ENCODE results near the gene USP36. TPM values are rescaled to one million over a fixed set of nuclear protein-coding genes. Genes with fewer than 3 reads are reported as not detected.

USP36 gene
- total and polyA plus RNA-seq, 9 of the 15 experiments (the other 6 are each of a cell fraction or from before 2014, with no cell fraction given), result 6.4 to 72.8 (median 22.5) TPM

GRCh38 chr17:78746263-78746948 lies 94.2 kb downstream of the USP36 start (continued):
- no peak for TF ChIP-seq CHAMP1 (IDR thresholded peaks at IDR 0.05)

Other genes with a start within 250 kb of the USP36 start
- gene CYTH1, start 58.5 kb downstream of the USP36 start, total RNA-seq (2014; rRNA removed), result 15.0 and 15.1 TPM in 2 replicates
- gene CYTH1, start 58.5 kb downstream of the USP36 start, total RNA-seq (2014; rRNA removed; fragmentation: Illumina TruSeq; extraction: Trizol), result 16.8 and 18.3 TPM in 2 replicates
- gene CYTH1, start 58.5 kb downstream of the USP36 start, total RNA-seq (2015; rRNA removed; fragmentation: Illumina TruSeq; extraction: Trizol), result 19.6 and 21.2 TPM in 2 replicates
- gene CYTH1, start 58.5 kb downstream of the USP36 start, total RNA-seq (2021), result 24.4 and 27.7 TPM in 2 replicates
- gene CYTH1, start 58.5 kb downstream of the USP36 start, polyA plus RNA-seq (2011; rRNA removed), result 16.1 and 16.5 TPM in 2 replicates
- 20.5 and 24.1 TPM in 2 replicates for gene CYTH1, start 58.5 kb downstream of the USP36 start, polyA plus RNA-seq (2014; fragmentation: Illumina TruSeq; extraction: Trizol)
- gene CYTH1, start 58.5 kb downstream of the USP36 start, polyA plus RNA-seq (2014; fragmentation: Nextera tagmentation; extraction: Ambion mirVana), result under 1 TPM; 0.52 to 0.70 TPM
- 25.1 and 25.4 TPM in 2 replicates for gene CYTH1, start 58.5 kb downstream of the USP36 start, polyA plus RNA-seq (2014; rRNA removed)
- not detected in 2 replicates for gene CEP295NL, start 62.4 kb upstream of the USP36 start, total RNA-seq (2014; rRNA removed)
- gene CEP295NL, start 62.4 kb upstream of the USP36 start, total RNA-seq (2014; rRNA removed; fragmentation: Illumina TruSeq; extraction: Trizol), result not detected in 2 replicates
- not detected in 2 replicates for gene CEP295NL, start 62.4 kb upstream of the USP36 start, total RNA-seq (2015; rRNA removed; fragmentation: Illumina TruSeq; extraction: Trizol)
- gene CEP295NL, start 62.4 kb upstream of the USP36 start, total RNA-seq (2021), result not detected in 2 replicates
- not detected in 2 replicates for gene CEP295NL, start 62.4 kb upstream of the USP36 start, polyA plus RNA-seq (2011; rRNA removed)
- not detected in 2 replicates for gene CEP295NL, start 62.4 kb upstream of the USP36 start, polyA plus RNA-seq (2014; fragmentation: Illumina TruSeq; extraction: Trizol)
- gene CEP295NL, start 62.4 kb upstream of the USP36 start, polyA plus RNA-seq (2014; fragmentation: Nextera tagmentation; extraction: Ambion mirVana), result not detected
- gene CEP295NL, start 62.4 kb upstream of the USP36 start, polyA plus RNA-seq (2014; rRNA removed), result not detected in 2 replicates
- not detected in 2 replicates for gene TIMP2, start 84.6 kb upstream of the USP36 start, total RNA-seq (2014; rRNA removed)
- not detected in 2 replicates for gene TIMP2, start 84.6 kb upstream of the USP36 start, total RNA-seq (2014; rRNA removed; fragmentation: Illumina TruSeq; extraction: Trizol)
- gene TIMP2, start 84.6 kb upstream of the USP36 start, total RNA-seq (2015; rRNA removed; fragmentation: Illumina TruSeq; extraction: Trizol), result not detected in 2 replicates
- 0.49 and 0.55 TPM in 2 replicates for gene TIMP2, start 84.6 kb upstream of the USP36 start, total RNA-seq (2021)
- gene TIMP2, start 84.6 kb upstream of the USP36 start, polyA plus RNA-seq (2011; rRNA removed), result not detected in 2 replicates
- gene TIMP2, start 84.6 kb upstream of the USP36 start, polyA plus RNA-seq (2014; fragmentation: Illumina TruSeq; extraction: Trizol), result not detected in 2 replicates
- gene TIMP2, start 84.6 kb upstream of the USP36 start, polyA plus RNA-seq (2014; fragmentation: Nextera tagmentation; extraction: Ambion mirVana), result not detected
- not detected in 2 replicates for gene TIMP2, start 84.6 kb upstream of the USP36 start, polyA plus RNA-seq (2014; rRNA removed)
- gene LGALS3BP, start 139.1 kb upstream of the USP36 start, total RNA-seq (2014; rRNA removed), result 4.8 and 5.9 TPM in 2 replicates
- gene LGALS3BP, start 139.1 kb upstream of the USP36 start, total RNA-seq (2014; rRNA removed; fragmentation: Illumina TruSeq; extraction: Trizol), result 0.73 and 1.4 TPM in 2 replicates
- 4.4 and 4.7 TPM in 2 replicates for gene LGALS3BP, start 139.1 kb upstream of the USP36 start, total RNA-seq (2015; rRNA removed; fragmentation: Illumina TruSeq; extraction: Trizol)
- 5.3 and 8.7 TPM in 2 replicates for gene LGALS3BP, start 139.1 kb upstream of the USP36 start, total RNA-seq (2021)
- gene LGALS3BP, start 139.1 kb upstream of the USP36 start, polyA plus RNA-seq (2011; rRNA removed), result 0.68 and 2.4 TPM in 2 replicates
- gene LGALS3BP, start 139.1 kb upstream of the USP36 start, polyA plus RNA-seq (2014; fragmentation: Illumina TruSeq; extraction: Trizol), result 3.8 and 4.2 TPM in 2 replicates
- under 1 TPM; 0.39 to 0.59 TPM for gene LGALS3BP, start 139.1 kb upstream of the USP36 start, polyA plus RNA-seq (2014; fragmentation: Nextera tagmentation; extraction: Ambion mirVana)
- gene LGALS3BP, start 139.1 kb upstream of the USP36 start, polyA plus RNA-seq (2014; rRNA removed), result 3.2 and 3.3 TPM in 2 replicates
- gene CANT1, start 168.9 kb upstream of the USP36 start, total RNA-seq (2014; rRNA removed), result 25.7 and 30.6 TPM in 2 replicates
- gene CANT1, start 168.9 kb upstream of the USP36 start, total RNA-seq (2014; rRNA removed; fragmentation: Illumina TruSeq; extraction: Trizol), result 12.6 and 13.9 TPM in 2 replicates
- 21.6 and 23.9 TPM in 2 replicates for gene CANT1, start 168.9 kb upstream of the USP36 start, total RNA-seq (2015; rRNA removed; fragmentation: Illumina TruSeq; extraction: Trizol)
- gene CANT1, start 168.9 kb upstream of the USP36 start, total RNA-seq (2021), result 66.4 and 68.4 TPM in 2 replicates
- 22.5 and 27.2 TPM in 2 replicates for gene CANT1, start 168.9 kb upstream of the USP36 start, polyA plus RNA-seq (2011; rRNA removed)
- gene CANT1, start 168.9 kb upstream of the USP36 start, polyA plus RNA-seq (2014; fragmentation: Illumina TruSeq; extraction: Trizol), result 25.8 and 29.2 TPM in 2 replicates
- 1 to 10 TPM; 2.7 to 2.9 TPM for gene CANT1, start 168.9 kb upstream of the USP36 start, polyA plus RNA-seq (2014; fragmentation: Nextera tagmentation; extraction: Ambion mirVana)
- 24.9 and 25.2 TPM in 2 replicates for gene CANT1, start 168.9 kb upstream of the USP36 start, polyA plus RNA-seq (2014; rRNA removed)
- not detected in 2 replicates for gene C1QTNF1, start 183.4 kb upstream of the USP36 start, total RNA-seq (2014; rRNA removed)
- gene C1QTNF1, start 183.4 kb upstream of the USP36 start, total RNA-seq (2014; rRNA removed; fragmentation: Illumina TruSeq; extraction: Trizol), result not detected in 2 replicates
- not detected in 2 replicates for gene C1QTNF1, start 183.4 kb upstream of the USP36 start, total RNA-seq (2015; rRNA removed; fragmentation: Illumina TruSeq; extraction: Trizol)
- gene C1QTNF1, start 183.4 kb upstream of the USP36 start, total RNA-seq (2021), result 0.09 and 0.22 TPM in 2 replicates
- not detected in 2 replicates for gene C1QTNF1, start 183.4 kb upstream of the USP36 start, polyA plus RNA-seq (2011; rRNA removed)
- not detected in 2 replicates for gene C1QTNF1, start 183.4 kb upstream of the USP36 start, polyA plus RNA-seq (2014; fragmentation: Illumina TruSeq; extraction: Trizol)
- gene C1QTNF1, start 183.4 kb upstream of the USP36 start, polyA plus RNA-seq (2014; fragmentation: Nextera tagmentation; extraction: Ambion mirVana), result not detected
- gene C1QTNF1, start 183.4 kb upstream of the USP36 start, polyA plus RNA-seq (2014; rRNA removed), result not detected in 2 replicates
- 14.0 and 17.2 TPM in 2 replicates for gene ENGASE, start 234.0 kb upstream of the USP36 start, total RNA-seq (2014; rRNA removed)
- 6.5 and 9.1 TPM in 2 replicates for gene ENGASE, start 234.0 kb upstream of the USP36 start, total RNA-seq (2014; rRNA removed; fragmentation: Illumina TruSeq; extraction: Trizol)
- 11.2 and 13.6 TPM in 2 replicates for gene ENGASE, start 234.0 kb upstream of the USP36 start, total RNA-seq (2015; rRNA removed; fragmentation: Illumina TruSeq; extraction: Trizol)
- gene ENGASE, start 234.0 kb upstream of the USP36 start, total RNA-seq (2021), result 32.3 and 45.5 TPM in 2 replicates
- gene ENGASE, start 234.0 kb upstream of the USP36 start, polyA plus RNA-seq (2011; rRNA removed), result 16.4 and 22.8 TPM in 2 replicates
- gene ENGASE, start 234.0 kb upstream of the USP36 start, polyA plus RNA-seq (2014; fragmentation: Illumina TruSeq; extraction: Trizol), result 13.9 and 15.2 TPM in 2 replicates
- gene ENGASE, start 234.0 kb upstream of the USP36 start, polyA plus RNA-seq (2014; fragmentation: Nextera tagmentation; extraction: Ambion mirVana), result under 1 TPM; 0.06 to 0.14 TPM
- gene ENGASE, start 234.0 kb upstream of the USP36 start, polyA plus RNA-seq (2014; rRNA removed), result 36.5 and 42.5 TPM in 2 replicates

Measured in K562 (cell line).